8988T (cell line): Measurements from ENCODE around the gene IL12B.
"Not testable (repeated sequence)": the region's sequence is repeated elsewhere in the genome, so short reads cannot be mapped to it uniquely, and the experiment has no call there.

Experiments
- DNase-seq: peaks from one replicate; pipeline ENCODE4 v3.0.0; 2011

Gene IL12B

GRCh38 chr5:159286420-159287035 is 43.8 kb downstream of the IL12B start:
- no peak for DNase-seq

- no peak for DNase-seq
Observed at GRCh38 chr5:159274676-159275075, 55.6 kb downstream of the IL12B start.

GRCh38 chr5:159273923-159274322 is 56.4 kb downstream of the IL12B start:
- DNase-seq = no peak

- no peak for DNase-seq
Observed at GRCh38 chr5:159269723-159270122, 60.6 kb downstream of the IL12B start.

- not testable (repeated sequence) for DNase-seq
Observed at GRCh38 chr5:159266764-159267163, 63.5 kb downstream of the IL12B start.
